IMR-90 (cell line): Measurements from ENCODE around the gene NKAIN4. TPM values are rescaled to one million over a fixed set of nuclear protein-coding genes. Genes with fewer than 3 reads are reported as not detected.

Experiments used
- ATAC-seq: fragments of 200-7000 bp; cut with Tn5 transposase; 2 replicates; pipeline ENCODE4 v1.9.1; 2020; ENCODE audit warnings: low read depth, mild to moderate bottlenecking, moderate library complexity
- BruUV-seq: library from RNA; stranded (reverse); fragments of 400-500 nt; replicated peaks from 2 replicates; lab custom pipeline; 2021; lab: Mats Ljungman, UMichigan
- CTCF ChIA-PET: fragments of 300-600 bp; formaldehyde crosslinking; extraction: SDS; loops from one replicate; lab custom pipeline; 2021; ENCODE audit warnings: antibody characterized with exemption; lab: Yijun Ruan, JAX
- POLR2A ChIA-PET: fragments of 300-600 bp; sonication (Branson Sonifier 250); formaldehyde crosslinking; loops from one replicate; lab custom pipeline; 2022; ENCODE audit warnings: antibody characterized with exemption; ENCODE audit not compliant: unreplicated experiment; lab: Charles Lee
- DNase-seq: peaks from one replicate; pipeline ENCODE4 v3.0.0; 2013
- H2AFZ ChIP-seq: replicated peaks from 2 replicates; pipeline ENCODE3; 2013; ENCODE audit warnings: low read length, mild to moderate bottlenecking; ENCODE audit not compliant: poor library complexity
- H2AK5ac ChIP-seq: 2 replicates; pipeline ENCODE4 v1.6.1; 2013; ENCODE audit warnings: low read depth, low read length, inconsistent platforms
- H2AK9ac ChIP-seq: replicated peaks from 2 replicates; pipeline ENCODE3; 2013; ENCODE audit warnings: mild to moderate bottlenecking, low read depth, low read length, moderate library complexity; ENCODE audit not compliant: poor library complexity
- H2BK120ac ChIP-seq: 2 replicates; pipeline ENCODE4 v1.6.1; 2013; ENCODE audit warnings: low read depth, low read length, inconsistent platforms
- H2BK15ac ChIP-seq: 3 replicates; pipeline ENCODE4 v1.6.1; 2013; ENCODE audit warnings: low read depth, low read length, inconsistent platforms
- H2BK20ac ChIP-seq: 2 replicates; pipeline ENCODE4 v1.6.1; 2013; ENCODE audit warnings: low read depth, mild to moderate bottlenecking, inconsistent platforms, low read length, moderate library complexity
- H2BK5ac ChIP-seq: 2 replicates; pipeline ENCODE4 v1.6.1; 2013; ENCODE audit warnings: mild to moderate bottlenecking, low read depth, low read length, inconsistent platforms; ENCODE audit not compliant: poor library complexity, severe bottlenecking
- H3K14ac ChIP-seq: replicated peaks from 2 replicates; pipeline ENCODE4 v1.6.1; 2013; ENCODE audit warnings: low read depth, low read length, inconsistent platforms
- H3K18ac ChIP-seq: 2 replicates; pipeline ENCODE4 v1.6.1; 2013; ENCODE audit warnings: low read depth, low read length, control low read depth
- H3K23ac ChIP-seq: 2 replicates; pipeline ENCODE4 v1.6.1; 2013; ENCODE audit warnings: low read depth, low read length, inconsistent platforms
- H3K27ac ChIP-seq: 2 replicates; pipeline ENCODE4 v1.5.1; 2013; ENCODE audit warnings: mild to moderate bottlenecking, control low read depth, low read length; ENCODE audit not compliant: insufficient read depth
- H3K27me3 ChIP-seq: 2 replicates; pipeline ENCODE4 v1.6.1; 2013; ENCODE audit warnings: low read length; ENCODE audit not compliant: control insufficient read depth, insufficient read depth
- H3K36me3 ChIP-seq: 2 replicates; pipeline ENCODE4 v1.6.1; 2013; ENCODE audit warnings: low read length, mixed read lengths; ENCODE audit not compliant: control insufficient read depth, insufficient read depth
- H3K4ac ChIP-seq: 2 replicates; pipeline ENCODE4 v1.6.1; 2013; ENCODE audit warnings: low read depth, low read length, inconsistent platforms
- H3K4me1 ChIP-seq: 2 replicates; pipeline ENCODE4 v1.6.1; 2013; ENCODE audit warnings: low read length, mixed read lengths; ENCODE audit not compliant: control insufficient read depth, insufficient read depth
- H3K4me2 ChIP-seq: 2 replicates; pipeline ENCODE4 v1.6.1; 2013; ENCODE audit warnings: low read depth, mild to moderate bottlenecking, control low read depth, low read length, moderate library complexity
- H3K4me3 ChIP-seq: 2 replicates; pipeline ENCODE4 v1.5.1; 2013; ENCODE audit warnings: low read depth, mild to moderate bottlenecking, control low read depth, low read length, moderate library complexity; ENCODE audit not compliant: insufficient read depth
- H3K56ac ChIP-seq: 2 replicates; pipeline ENCODE4 v1.6.1; 2013; ENCODE audit warnings: low read length, inconsistent platforms; ENCODE audit not compliant: insufficient read depth; ENCODE audit errors: extremely low read depth
- H3K79me1 ChIP-seq, 2 experiments: 2 replicates each; pipeline ENCODE4 v1.6.1; 2013; ENCODE audit warnings: low read length in 2 of 2, inconsistent platforms in 1 of 2, low read depth in 1 of 2
- H3K9ac ChIP-seq: 2 replicates; pipeline ENCODE4 v1.6.1; 2013; ENCODE audit warnings: low read depth, low read length, control low read depth
- H3K9me1 ChIP-seq: 2 replicates; pipeline ENCODE4 v1.6.1; 2013; ENCODE audit warnings: low read length, inconsistent platforms; ENCODE audit not compliant: insufficient read depth
- H3K9me3 ChIP-seq: 2 replicates; pipeline ENCODE4 v1.6.1; 2013; ENCODE audit warnings: low read length; ENCODE audit not compliant: control insufficient read depth, insufficient read depth
- H4K20me1 ChIP-seq: 2 replicates; pipeline ENCODE4 v1.6.1; 2013; ENCODE audit warnings: low read length, inconsistent platforms; ENCODE audit not compliant: insufficient read depth
- H4K5ac ChIP-seq: 2 replicates; pipeline ENCODE4 v1.6.1; 2013; ENCODE audit warnings: mild to moderate bottlenecking, low read depth, low read length, control low read depth
- H4K8ac ChIP-seq, 2 experiments: 2 replicates each; pipeline ENCODE4 v1.6.1; 2013; ENCODE audit warnings: low read depth in 2 of 2, low read length in 2 of 2, control low read depth in 1 of 2, inconsistent platforms in 1 of 2
- H4K91ac ChIP-seq: 2 replicates; pipeline ENCODE4 v1.6.1; 2013; ENCODE audit warnings: low read depth, low read length, inconsistent platforms; ENCODE audit not compliant: insufficient read depth
- BHLHE40 ChIP-seq: fragments of 150-350 bp; IDR thresholded peaks from 2 replicates; pipeline ENCODE4 v1.6.1; 2016; ENCODE audit warnings: mild to moderate bottlenecking, low read depth, low read length
- CEBPB ChIP-seq: IDR thresholded peaks from 2 replicates; pipeline ENCODE4 v1.6.1; 2012; ENCODE audit warnings: low read depth, low read length, improper control_type of control experiment
- CHD1 ChIP-seq: IDR thresholded peaks from 2 replicates; pipeline ENCODE4 v1.6.1; 2012; ENCODE audit warnings: low read depth, low read length, improper control_type of control experiment
- CTCF ChIP-seq: conservative IDR thresholded peaks from 2 replicates; pipeline ENCODE4 v1.5.1; 2012; ENCODE audit warnings: mild to moderate bottlenecking, low read depth, low read length, improper control_type of control experiment
- ELK1 ChIP-seq: fragments of 150-350 bp; IDR thresholded peaks from 2 replicates; pipeline ENCODE4 v1.6.1; 2016; ENCODE audit warnings: low read depth, mild to moderate bottlenecking, low read length, moderate library complexity, borderline replicate concordance
- FOS ChIP-seq: fragments of 150-350 bp; IDR thresholded peaks from 2 replicates; pipeline ENCODE4 v1.6.1; 2016; ENCODE audit warnings: low read depth, low read length
- MAFK ChIP-seq: IDR thresholded peaks from 2 replicates; pipeline ENCODE4 v1.6.1; 2012; ENCODE audit warnings: low read depth, low read length, improper control_type of control experiment
- MAZ ChIP-seq: IDR thresholded peaks from 2 replicates; pipeline ENCODE4 v1.6.1; 2012; ENCODE audit warnings: low read depth, mild to moderate bottlenecking, low read length, improper control_type of control experiment, moderate library complexity, borderline replicate concordance
- MXI1 ChIP-seq: IDR thresholded peaks from 2 replicates; pipeline ENCODE4 v1.6.1; 2012; ENCODE audit warnings: low read depth, mild to moderate bottlenecking, low read length, moderate library complexity, borderline replicate concordance
- RAD21 ChIP-seq: IDR thresholded peaks from 2 replicates; pipeline ENCODE4 v1.6.1; 2012; ENCODE audit warnings: low read length, improper control_type of control experiment
- RCOR1 ChIP-seq: IDR thresholded peaks from 2 replicates; pipeline ENCODE4 v1.6.1; 2012; ENCODE audit warnings: mild to moderate bottlenecking, low read length, improper control_type of control experiment; ENCODE audit not compliant: insufficient replicate concordance
- RFX5 ChIP-seq: IDR thresholded peaks from 2 replicates; pipeline ENCODE4 v1.8.0; 2012; ENCODE audit warnings: low read depth, mild to moderate bottlenecking, low read length, moderate library complexity
- USF2 ChIP-seq: fragments of 150-350 bp; IDR thresholded peaks from 2 replicates; pipeline ENCODE4 v1.6.1; 2017; ENCODE audit warnings: mild to moderate bottlenecking, antibody characterized with exemption, low read length, low read depth
- WGBS, 2 experiments: methylation state at CpG; one replicate each; pipeline versions ENCODE4 v1.1.5 to v1.1.7; 2013; ENCODE audit warnings: missing lambda C conversion rate in 2 of 2; ENCODE audit not compliant: insufficient read length in 1 of 2; ENCODE audit errors: extremely low coverage in 2 of 2; 5-methylcytosine and 5-hydroxymethylcytosine counted together
- dilution Hi-C: fragments of 300-500 bp; cut with HindIII; formaldehyde crosslinking; loops from one replicate; pipeline ENCODE4 v1.14.3; 2018; ENCODE audit warnings: low sequenced_read_pairs; ENCODE audit not compliant: unreplicated experiment
- in situ Hi-C: fragments of 300-500 bp; cut with MboI; formaldehyde crosslinking; loops from 3 replicates; pipeline ENCODE4 v1.14.3; 2019; ENCODE audit warnings: low sequenced_read_pairs, inconsistent platforms, mixed read lengths
- intact Hi-C: fragments of 100-400 bp; cut with micrococcal nuclease; formaldehyde crosslinking; loops from 2 replicates; pipeline ENCODE4 v1.10.0; 2022
- polyA plus RNA-seq, 3 experiments: library from polyadenylated mRNA; depleted of rRNA; stranded (reverse); fragments of >200 nt; gene quantifications; 2 replicates each; pipeline ENCODE4 v1.2.3, GENCODE V29; 2012; ENCODE audit warnings: low replicate concordance in 1 of 3
- total RNA-seq: library from RNA; depleted of rRNA; stranded (reverse); fragments of >200 nt; gene quantifications from 2 replicates; pipeline ENCODE4 v1.2.3, GENCODE V29; 2012

The NKAIN4 gene
- total and polyA plus RNA-seq, 2 of the 4 experiments (the other 2 are of a cell fraction): not detected

GRCh38 chr20:63282946-63283345 is 28.7 kb upstream of the NKAIN4 start:
- Histone ChIP-seq H2BK15ac (no peak overlapping the region), H2AK9ac (no peak overlapping the region), H2BK20ac (no peak overlapping the region), H3K4me2 (no peak overlapping the region), H3K9me1 (no peaks in the 10 kb centered on the region), H3K4me3 (no peak overlapping the region), H3K56ac (no peak overlapping the region), H2AK5ac (no peak overlapping the region), H3K79me1 (peaks cover 12 to 28% of the 10 kb centered on the region in 2 experiments), H3K18ac (no peak overlapping the region), H3K36me3 (peaks cover 81% of the 10 kb centered on the region), H3K27ac (no peak overlapping the region), H3K9ac (no peak overlapping the region), H4K20me1 (peaks cover 50% of the 10 kb centered on the region), H3K9me3 (no peaks in the 10 kb centered on the region), H2BK120ac (no peak overlapping the region), H4K5ac (no peak overlapping the region), H3K14ac (no peak overlapping the region), H4K8ac (no peak overlapping the region), H3K4me1 (no peaks in the 10 kb centered on the region), H3K27me3 (no peaks in the 10 kb centered on the region), H3K23ac (no peak overlapping the region), H2AFZ (no peak overlapping the region), H2BK5ac (no peak overlapping the region), H4K91ac (no peak overlapping the region), H3K4ac (no peak overlapping the region)
- WGBS, 2 experiments: 93% methylated on average over 12 of the region's 17 CpGs; no CpG with 5 or more reads in 1 of the 2 experiments
- ATAC-seq: no peak
- dilution Hi-C loops: no loop called here
- in situ Hi-C loops: no loop called here
- ChIA-PET POLR2A (no interaction called here), CTCF (no interaction called here)
- TF ChIP-seq USF2 (no peak), CEBPB (no peak), RCOR1 (no peak), RFX5 (no peak), CHD1 (no peak), CTCF (no peak), ELK1 (no peak), MAFK (no peak), MXI1 (no peak), MAZ (no peak), FOS (no peak), BHLHE40 (no peak), RAD21 (no peak)
- DNase-seq: no peak
- intact Hi-C loops: no loop called here
- BruUV-seq: no TSS peak
